Hematopoietic multipotent progenitor cell (in vitro differentiated cells): ENCODE data around the gene L3MBTL2. TPM values are rescaled to one million over a fixed set of nuclear protein-coding genes. Genes with fewer than 3 reads are reported as not detected.

Experiments used
- DNase-seq, 3 donors: peaks; one replicate each; pipeline ENCODE4 v3.0.0-alpha.2; 2011 to 2015; ENCODE audit warnings: low read depth in 2 of 3, low spot score in 2 of 3
- total RNA-seq: library from RNA; depleted of rRNA; stranded (reverse); fragments of >200 nt; gene quantifications from one replicate; pipeline ENCODE4 v1.2.3, GENCODE V29; 2012

The L3MBTL2 gene
- total RNA-seq, 1 donor = 32.9 TPM

- no peak for DNase-seq
Observed at GRCh38 chr22:41204066-41204465, 1.0 kb upstream of the L3MBTL2 start.

- no peak for DNase-seq
Observed at GRCh38 chr22:41206719-41207118, 1.6 kb downstream of the L3MBTL2 start.

- no peak for DNase-seq
Observed at GRCh38 chr22:41215409-41215808, 10.3 kb downstream of the L3MBTL2 start.

GRCh38 chr22:41215926-41216325, 10.8 kb downstream of the L3MBTL2 start:
- no peak for DNase-seq

GRCh38 chr22:41216984-41217383, 11.9 kb downstream of the L3MBTL2 start:
- DNase-seq = no peak

GRCh38 chr22:41217553-41218157, 12.5 kb downstream of the L3MBTL2 start:
- peak in 2 of 3 donors; percentile 75 to 85 for DNase-seq

- DNase-seq = no peak
Observed at GRCh38 chr22:41222846-41223507, 17.9 kb downstream of the L3MBTL2 start.

- DNase-seq = no peak
Observed at GRCh38 chr22:41223535-41223934, 18.4 kb downstream of the L3MBTL2 start.

GRCh38 chr22:41226723-41227655, 21.9 kb downstream of the L3MBTL2 start:
- DNase-seq = no peak

GRCh38 chr22:41229215-41229614, 24.1 kb downstream of the L3MBTL2 start:
- DNase-seq = no peak

- peak in 2 of 3 donors; percentile 80 to 90 for DNase-seq
Observed at GRCh38 chr22:41229730-41230400, 24.8 kb downstream of the L3MBTL2 start.

GRCh38 chr22:41230401-41230785, 25.3 kb downstream of the L3MBTL2 start:
- no peak for DNase-seq

- no peak for DNase-seq
Observed at GRCh38 chr22:41231369-41231768, 26.3 kb downstream of the L3MBTL2 start.

- no peak for DNase-seq
Observed at GRCh38 chr22:41234815-41235695, 29.9 kb downstream of the L3MBTL2 start.

GRCh38 chr22:41237036-41237706, 32.1 kb downstream of the L3MBTL2 start:
- DNase-seq = no peak

GRCh38 chr22:41237707-41238569, 32.8 kb downstream of the L3MBTL2 start:
- peak; percentile 62 to 88 (median 85) for DNase-seq

- no peak for DNase-seq
Observed at GRCh38 chr22:41238570-41239442, 33.7 kb downstream of the L3MBTL2 start.
